Measurements from ENCODE around the gene PLD1.
"Not testable (repeated sequence)": the region's sequence is repeated elsewhere in the genome, so short reads cannot be mapped to it uniquely, and the experiment has no call there.

The PLD1 gene

DNA sequence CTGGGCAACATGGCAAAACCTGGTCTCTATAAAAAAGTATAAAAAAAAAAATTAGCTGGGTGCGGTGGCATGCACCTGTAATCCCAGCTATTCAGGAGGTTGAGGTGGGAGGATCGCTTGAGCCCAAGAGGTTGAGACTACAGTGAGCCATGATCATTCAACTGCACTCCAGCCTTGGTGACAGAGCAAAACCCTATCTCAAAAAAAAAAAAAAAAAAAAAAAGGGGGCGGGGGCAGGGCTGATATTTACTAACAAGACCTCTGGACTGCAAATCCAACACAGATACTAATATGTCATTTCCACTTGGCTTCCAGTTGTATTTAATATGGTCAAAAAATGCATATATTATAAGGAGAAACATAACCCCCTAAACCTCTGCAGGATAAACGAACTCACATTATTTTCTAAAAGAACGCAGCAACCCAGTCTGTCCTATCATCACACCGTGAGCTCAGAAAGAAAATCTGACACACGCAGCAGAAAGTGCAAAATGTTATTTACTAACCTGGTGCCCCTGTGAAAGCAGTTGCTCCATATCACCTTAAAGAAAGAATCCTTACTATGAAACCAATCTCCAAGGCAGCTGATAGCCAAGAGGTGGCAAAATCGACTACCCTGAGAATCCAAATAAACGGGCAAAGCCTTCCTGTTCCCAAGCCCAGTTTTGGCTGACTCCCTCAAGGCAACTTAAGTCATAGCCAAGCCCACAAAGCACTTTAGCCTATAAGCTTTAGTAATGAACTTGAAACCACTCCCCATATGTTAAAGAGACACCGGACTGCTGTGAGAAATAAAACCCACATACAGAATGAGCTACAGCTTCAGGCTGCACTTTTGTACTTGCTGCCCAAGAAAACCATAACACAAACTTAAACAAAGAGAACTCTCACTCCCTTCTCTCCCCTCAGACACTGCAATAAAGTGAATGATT, 39.3 kb downstream of the PLD1 start:
- DNase-seq (ENCODE audit: low spot score): peak; percentile 82

DNA sequence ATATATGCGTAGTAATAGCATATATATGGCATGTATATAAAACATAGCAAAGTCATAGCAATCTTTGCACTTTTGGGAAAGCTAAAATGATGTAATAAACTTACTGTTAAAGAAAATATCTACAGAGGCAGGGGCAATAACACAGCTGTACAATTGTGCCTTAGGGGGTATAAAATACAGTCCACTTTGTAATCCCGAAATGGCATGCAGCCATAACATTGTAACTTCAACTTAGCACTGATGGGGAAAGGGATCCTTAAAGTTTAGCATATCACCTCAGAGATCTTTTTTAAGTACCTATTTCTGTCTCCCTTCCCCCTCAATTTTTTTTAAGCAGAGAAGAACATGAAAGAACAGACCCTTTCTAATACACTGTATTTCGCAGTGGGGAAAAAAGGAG, 40.8 kb downstream of the PLD1 start:
- no peak for DNase-seq (ENCODE audit: low spot score)

GRCh38 chr3:171768986-171769385, 41.3 kb downstream of the PLD1 start:
- no peak for DNase-seq (ENCODE audit: low spot score)

GRCh38 chr3:171768281-171768900, 41.9 kb downstream of the PLD1 start:
- no peak for DNase-seq (ENCODE audit: low spot score)

DNA sequence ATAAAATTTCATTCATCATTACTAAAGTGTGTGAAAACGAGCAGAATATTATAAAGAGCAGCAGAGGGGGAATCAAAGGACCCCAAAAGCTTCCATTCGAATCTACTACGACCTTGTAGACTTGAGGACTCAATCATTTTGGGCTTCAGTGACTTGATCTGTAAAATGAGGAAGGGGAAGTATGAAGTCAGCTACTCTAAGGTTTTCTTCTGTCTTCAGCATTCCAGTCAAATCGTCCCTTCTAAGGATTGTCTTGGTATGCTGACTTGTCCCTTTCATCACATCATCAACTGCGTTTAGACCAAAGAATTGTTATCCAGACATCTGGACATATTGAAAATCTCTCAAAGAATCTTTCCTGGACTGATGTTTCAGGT, 44.8 kb downstream of the PLD1 start:
- no peak for DNase-seq (ENCODE audit: low spot score)

- no peak for DNase-seq (ENCODE audit: low spot score)
These were observed 46.9 kb downstream of the PLD1 start for GRCh38 chr3:171763392-171763791.

DNA sequence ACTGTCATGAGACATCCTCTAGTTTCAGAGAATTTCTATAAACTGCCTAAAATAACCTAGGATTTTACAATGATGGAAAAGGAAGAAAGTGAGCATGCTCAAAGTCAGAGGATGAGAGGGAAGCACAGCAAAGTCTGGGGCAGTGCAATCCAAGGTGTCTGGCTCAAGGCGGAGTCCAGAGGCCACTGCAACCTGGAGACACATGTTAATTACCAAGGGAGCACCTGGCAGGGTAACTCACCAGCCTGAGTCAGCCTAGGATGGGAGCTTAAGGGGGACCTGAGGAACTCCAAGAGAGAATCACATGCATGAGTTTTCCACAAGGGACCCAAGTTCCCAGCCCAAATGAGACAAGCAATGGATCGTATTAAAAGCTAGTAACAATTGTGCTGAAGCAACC, 49.8 kb downstream of the PLD1 start:
- no peak for DNase-seq (ENCODE audit: low spot score)

DNA sequence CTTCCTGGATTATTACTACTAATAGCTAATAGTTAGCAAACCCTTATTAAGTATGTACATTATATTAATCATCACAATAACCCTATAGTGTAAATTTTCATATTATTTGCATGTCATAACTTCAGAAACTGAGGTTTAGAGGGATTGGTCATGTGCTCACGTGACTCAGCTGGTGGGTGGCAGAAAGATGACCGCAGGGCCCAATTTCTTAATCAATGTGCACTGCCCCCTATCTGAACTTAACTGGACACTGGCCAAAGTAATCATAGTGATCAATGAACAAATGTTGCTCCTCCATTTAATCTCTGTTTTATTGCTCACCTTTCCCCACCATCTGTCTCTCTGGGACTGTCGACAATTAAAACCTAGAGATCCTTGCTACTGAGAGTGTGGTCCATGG, 52.2 kb downstream of the PLD1 start:
- DNase-seq (ENCODE audit: low spot score): no peak

DNA sequence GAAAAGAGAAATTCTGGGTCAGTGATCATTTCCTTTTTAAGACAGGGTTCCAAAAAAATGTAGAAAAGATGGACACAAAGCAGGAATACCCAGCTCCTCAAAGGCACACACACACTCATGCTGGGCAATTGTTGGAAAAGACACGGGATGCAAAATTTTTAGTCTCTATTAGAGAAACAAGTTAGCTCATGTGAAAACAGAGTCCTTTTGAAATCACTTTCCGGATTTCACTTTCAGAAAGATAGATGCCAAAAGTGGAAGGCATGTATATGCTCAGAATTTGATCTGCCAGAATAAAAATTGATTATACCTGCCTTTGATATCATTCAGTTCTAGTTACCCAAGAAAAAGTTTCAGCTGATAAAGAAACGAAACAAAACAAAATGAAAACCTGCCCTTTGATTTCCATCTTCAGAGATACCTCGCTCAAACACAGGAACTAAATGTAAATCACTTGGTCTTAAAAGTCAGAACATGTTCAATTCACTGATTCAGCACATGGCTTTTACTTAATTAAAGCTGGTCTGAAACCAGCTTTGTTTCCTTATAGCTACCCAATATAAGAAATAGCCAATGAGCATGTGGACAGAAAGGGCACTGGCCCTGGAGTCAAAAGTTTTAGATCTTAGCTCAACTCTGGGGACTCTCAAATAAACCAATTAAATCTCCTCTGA, 52.8 kb downstream of the PLD1 start:
- DNase-seq (ENCODE audit: low spot score): no peak

DNA sequence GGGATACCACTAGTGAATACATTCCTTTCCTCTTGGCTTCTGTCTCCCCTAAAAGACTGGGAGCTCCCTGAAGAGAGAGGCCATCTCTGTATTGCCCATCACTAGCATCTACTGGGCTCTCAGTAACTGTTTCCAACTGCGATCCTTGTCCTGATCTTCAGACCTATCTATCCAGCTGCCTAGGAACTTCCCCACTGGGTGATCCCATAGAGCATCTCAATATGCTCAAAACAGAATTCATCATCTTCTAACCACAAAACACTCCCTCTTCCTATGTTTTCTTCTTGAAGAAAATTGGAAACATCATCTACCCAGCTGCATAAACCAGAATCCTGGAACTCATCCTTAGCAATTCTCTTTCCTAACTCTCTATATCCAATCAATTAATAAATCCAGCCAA, 54.6 kb downstream of the PLD1 start:
- DNase-seq (ENCODE audit: low spot score): no peak

DNA sequence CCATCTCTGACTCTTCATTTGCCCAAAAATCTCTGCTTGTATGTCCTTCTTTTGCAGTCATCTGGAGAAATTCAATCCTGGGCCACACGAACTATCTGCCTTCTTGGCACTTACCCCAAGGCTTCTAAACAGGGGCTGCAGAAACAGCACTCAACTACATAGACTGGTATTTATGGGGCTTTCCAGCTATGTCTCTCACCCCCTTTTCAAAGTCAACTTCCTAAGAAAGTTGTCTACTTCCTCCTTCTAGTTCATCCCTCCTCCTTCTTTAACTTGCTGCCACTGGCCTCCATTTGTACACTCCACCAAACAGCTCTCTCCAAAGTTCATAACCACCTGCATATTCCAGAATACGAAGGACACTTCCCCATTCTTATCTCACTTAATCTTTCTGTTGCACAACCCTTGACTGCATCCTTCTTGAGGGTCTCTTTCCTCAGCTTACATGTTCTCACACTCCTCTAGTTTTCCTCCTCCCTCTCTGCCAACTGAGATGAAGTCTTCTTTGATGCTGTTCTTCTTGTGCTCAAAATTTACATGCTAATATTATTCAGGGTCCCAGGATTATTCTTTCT, 55.2 kb downstream of the PLD1 start:
- no peak for DNase-seq (ENCODE audit: low spot score)

DNA sequence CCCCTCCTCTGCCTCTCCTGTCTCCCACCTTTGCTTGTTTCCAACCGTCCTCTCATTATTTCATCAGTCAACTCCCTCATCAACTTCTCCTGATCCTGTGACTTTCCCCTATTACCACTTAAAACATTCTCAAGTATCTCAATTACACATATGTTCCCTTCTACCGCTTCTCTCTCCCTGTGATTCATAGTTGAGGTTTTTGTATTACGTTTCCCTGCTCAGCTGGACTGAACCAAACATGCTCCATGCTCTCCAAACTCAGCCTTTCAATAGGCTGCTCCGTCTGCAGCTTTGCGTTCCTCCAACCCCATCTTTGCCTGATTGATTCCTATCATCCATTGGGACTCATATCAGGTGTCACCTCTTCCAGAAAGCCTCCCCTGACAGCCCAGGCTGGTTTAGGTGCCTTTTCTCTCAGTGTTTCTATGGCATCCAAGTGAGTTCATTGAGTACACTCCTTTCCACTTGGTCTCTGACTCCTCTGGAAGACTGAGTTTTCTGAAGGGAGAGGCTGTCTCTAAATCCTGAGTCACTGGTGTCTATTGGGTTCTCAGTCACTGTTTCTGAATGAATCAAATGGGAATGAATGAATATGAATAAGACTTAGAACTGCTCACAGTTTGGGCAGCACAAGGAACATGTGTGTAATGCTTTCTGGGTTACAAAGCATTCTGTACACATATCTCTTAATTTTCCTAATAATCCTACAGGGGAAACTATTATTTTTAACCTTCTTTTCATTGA, 56.4 kb downstream of the PLD1 start:
- peak; percentile 37 for DNase-seq (ENCODE audit: low spot score)

- DNase-seq (ENCODE audit: low spot score): no peak
These were observed 57.2 kb downstream of the PLD1 start for GRCh38 chr3:171753025-171753472.

GRCh38 chr3:171752329-171752728, 58.0 kb downstream of the PLD1 start:
- DNase-seq (ENCODE audit: low spot score): no peak

DNA sequence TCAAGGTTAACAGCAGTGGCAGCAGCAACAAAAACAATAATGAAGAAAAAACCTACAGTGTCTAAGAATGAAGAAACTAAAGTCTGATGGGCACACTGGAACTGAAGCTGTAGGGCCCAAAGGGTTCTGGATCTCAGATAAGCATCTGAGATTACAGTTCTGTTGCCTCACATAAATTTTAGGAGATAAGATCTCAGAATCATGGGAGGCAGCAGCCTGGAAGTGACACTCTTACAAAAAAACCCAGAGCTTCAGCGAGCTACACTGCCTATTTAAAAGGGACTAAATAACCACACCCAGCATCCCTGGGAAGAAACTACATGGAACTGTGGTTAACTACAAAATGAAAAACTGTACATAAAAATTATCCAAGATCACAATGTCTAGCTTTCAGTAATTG, 61.2 kb downstream of the PLD1 start:
- DNase-seq (ENCODE audit: low spot score): no peak

DNA sequence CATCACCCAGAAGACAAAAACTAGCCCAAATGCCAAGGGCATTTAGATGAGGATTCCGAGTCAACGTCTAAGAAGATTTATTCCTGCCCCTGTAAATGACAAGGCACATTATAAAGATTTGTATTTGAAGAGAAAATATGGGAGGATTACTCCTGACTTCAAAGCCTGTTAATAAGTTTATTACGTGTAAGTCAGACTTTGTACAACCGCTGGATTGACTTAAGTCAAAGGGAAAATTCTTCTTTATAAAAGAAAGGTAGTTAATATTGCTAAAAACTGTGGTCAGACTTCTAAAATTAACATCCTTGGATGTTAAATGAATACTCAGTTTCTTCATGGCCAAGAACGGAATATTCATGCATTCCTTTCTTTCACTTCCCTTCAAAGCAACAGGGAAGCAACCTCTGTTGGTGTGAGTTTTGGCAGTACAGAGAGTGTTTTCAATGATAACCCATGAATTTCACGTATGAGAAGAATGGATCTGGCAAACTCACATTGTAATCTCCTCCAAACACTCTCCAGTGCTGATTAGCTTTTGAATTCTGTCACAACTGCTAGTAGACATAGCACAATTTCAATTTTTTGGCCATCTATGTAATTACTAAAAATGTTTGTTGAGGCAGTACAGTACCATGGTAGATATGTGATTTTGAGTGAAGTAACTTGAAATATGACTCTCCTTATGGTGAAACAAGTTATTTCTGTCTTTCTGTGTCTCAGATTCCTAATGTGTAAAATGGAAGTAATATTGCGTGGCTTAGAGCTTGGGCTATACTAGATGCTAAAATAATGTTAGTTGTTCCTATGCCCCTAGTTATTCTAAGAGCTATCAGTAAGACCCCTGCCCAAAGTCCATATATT, 62.0 kb downstream of the PLD1 start:
- DNase-seq (ENCODE audit: low spot score): peak; percentile 20

- DNase-seq (ENCODE audit: low spot score): no peak
These were observed 62.9 kb downstream of the PLD1 start for GRCh38 chr3:171747223-171747920.

DNA sequence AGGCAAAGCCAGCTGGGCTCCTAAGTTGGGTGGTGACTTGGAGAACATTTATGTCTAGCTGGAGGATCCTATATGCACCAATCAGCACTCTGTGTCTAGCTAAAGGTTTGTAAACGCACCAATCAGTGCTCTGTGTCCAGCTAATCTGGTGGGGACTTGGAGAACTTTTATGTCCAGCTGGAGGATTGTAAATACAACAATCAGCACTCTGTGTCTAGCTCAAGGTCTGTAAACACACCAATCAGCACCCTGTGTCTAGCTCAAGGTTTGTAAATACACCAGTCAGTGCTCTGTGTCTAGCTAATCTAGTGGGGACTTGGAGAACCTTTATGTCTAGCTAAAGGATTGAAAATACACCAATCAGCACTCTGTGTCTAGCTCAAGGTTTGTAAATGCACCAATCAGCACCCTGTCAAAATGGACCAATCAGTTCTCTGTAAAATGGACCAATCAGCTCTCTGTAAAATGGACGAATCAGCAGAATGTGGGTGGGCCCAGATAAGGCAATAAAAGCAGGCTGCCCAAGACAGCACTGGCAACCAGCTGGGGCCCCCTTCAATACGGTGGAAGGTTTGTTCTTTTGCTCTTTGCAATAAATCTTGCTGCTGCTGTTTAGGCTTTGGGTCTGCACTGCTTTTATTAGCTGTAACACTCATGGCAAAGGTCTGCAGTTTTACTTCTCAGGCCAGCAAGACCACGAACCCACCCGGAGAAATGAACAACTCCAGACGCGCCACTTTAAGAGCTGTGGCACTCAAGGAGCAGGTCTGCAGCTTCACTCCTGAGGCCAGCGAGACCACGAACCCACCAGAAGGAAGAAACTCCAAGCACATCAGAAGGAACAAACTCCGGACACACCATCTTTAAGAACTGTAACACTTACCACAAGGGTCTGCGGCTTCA, 63.7 kb downstream of the PLD1 start:
- DNase-seq (ENCODE audit: low spot score): not testable (repeated sequence)

Data from GM03348 (cell line).